HepG2 (cell line): ENCODE results near the gene DDX4. TPM values are rescaled to one million over a fixed set of nuclear protein-coding genes. Genes with fewer than 3 reads are reported as not detected.

Experiments
- ATAC-seq: fragments of 200-7000 bp; cut with Tn5 transposase; 3 replicates; pipeline ENCODE4 v1.9.1; 2020; ENCODE audit warnings: mild to moderate bottlenecking, moderate library complexity
- BruUV-seq: library from RNA; stranded (reverse); fragments of 400-500 nt; replicated peaks from 2 replicates; lab custom pipeline; 2021; lab: Mats Ljungman, UMichigan
- CTCF ChIA-PET: fragments of 300-600 bp; formaldehyde crosslinking; extraction: SDS; loops from one replicate; lab custom pipeline; 2021; ENCODE audit warnings: low total read pairs, inconsistent platforms, low intra/inter-chr PET ratio; lab: Yijun Ruan, JAX
- POLR2A ChIA-PET: fragments of 350-600 bp; sonication (Branson Sonifier 250); formaldehyde crosslinking; loops from one replicate; lab custom pipeline; 2020; ENCODE audit warnings: antibody characterized with exemption, inconsistent platforms; lab: Yijun Ruan, JAX
- DNase-seq: peaks from one replicate; pipeline ENCODE4 v3.0.0-alpha.2; 2015; ENCODE audit warnings: low spot score
- FAIRE-seq: peaks from 3 replicates; lab custom pipeline; 2011; peaks lifted over from hg19 to GRCh38; lab: Jason Lieb, UNC
- H2AFZ ChIP-seq: one replicate; pipeline ENCODE4 v1.6.1; 2011; ENCODE audit warnings: low read length, inconsistent platforms
- H3K27ac ChIP-seq: fragments of 300-600 bp; 3 replicates; pipeline ENCODE4 v1.8.0; 2011; ENCODE audit warnings: mixed run types, mild to moderate bottlenecking, mixed read lengths, low read length, inconsistent platforms; ENCODE audit not compliant: insufficient read depth; ENCODE audit errors: extremely low read length
- H3K27me3 ChIP-seq, 2 experiments: fragments of 200-600 bp in 1 of 2; 2 replicates in 1 of 2; 3 replicates in 1 of 2; pipeline versions ENCODE4 v1.6.0 to v1.8.0; 2011; ENCODE audit warnings: low read length in 2 of 2, mild to moderate bottlenecking in 2 of 2, moderate library complexity in 2 of 2, inconsistent platforms in 1 of 2; ENCODE audit not compliant: insufficient read depth in 2 of 2, control insufficient read depth in 1 of 2
- H3K36me3 ChIP-seq, 2 experiments: fragments of 200-600 bp in 1 of 2; replicated peaks in 1 of 2; 2 replicates in 1 of 2; 3 replicates in 1 of 2; pipeline versions ENCODE4 v1.5.1 to v1.8.0; 2011; ENCODE audit warnings: low read length in 2 of 2, inconsistent platforms in 1 of 2; ENCODE audit not compliant: insufficient read depth in 2 of 2, control insufficient read depth in 1 of 2
- H3K4me1 ChIP-seq: 2 replicates; pipeline ENCODE4 v1.5.1; 2012; ENCODE audit warnings: low read length, inconsistent platforms; ENCODE audit not compliant: insufficient read depth
- H3K4me2 ChIP-seq: 2 replicates; pipeline ENCODE4 v1.6.0; 2011; ENCODE audit warnings: low read depth, low read length, inconsistent platforms
- H3K4me3 ChIP-seq, 3 experiments: fragments of 200-600 bp in 1 of 3; sonication (generic), shearing (Covaris generic) in 1 of 3; replicated peaks in 1 of 3; 2 replicates each; pipeline ENCODE4 v1.5.1; 2011 to 2016; ENCODE audit warnings: low read length in 3 of 3, inconsistent platforms in 2 of 3, low read depth in 2 of 3, mild to moderate bottlenecking in 2 of 3, control low read depth in 1 of 3, mixed read lengths in 1 of 3; ENCODE audit not compliant: insufficient read depth in 1 of 3
- H3K79me2 ChIP-seq: one replicate; pipeline ENCODE4 v1.6.1; 2011; ENCODE audit warnings: low read length, inconsistent platforms; ENCODE audit not compliant: insufficient read depth
- H3K9ac ChIP-seq: 2 replicates; pipeline ENCODE4 v1.6.0; 2011; ENCODE audit warnings: mild to moderate bottlenecking, low read depth, low read length, inconsistent platforms; ENCODE audit not compliant: insufficient read depth
- H3K9me3 ChIP-seq: 2 replicates; pipeline ENCODE4 v1.5.1; 2012; ENCODE audit warnings: mild to moderate bottlenecking, low read length
- H4K20me1 ChIP-seq: 2 replicates; pipeline ENCODE4 v1.6.0; 2011; ENCODE audit warnings: inconsistent platforms, mild to moderate bottlenecking, low read length, moderate library complexity; ENCODE audit not compliant: insufficient read depth
- AHDC1 ChIP-seq: sonication (generic); formaldehyde crosslinking; IDR thresholded peaks from 2 replicates; pipeline ENCODE4 v1.5.1; 2020; ENCODE audit warnings: mild to moderate bottlenecking, missing genetic modification reagents, borderline replicate concordance
- ARID5B ChIP-seq: IDR thresholded peaks from 2 replicates; pipeline ENCODE4 v1.4.0; 2020; ENCODE audit warnings: mild to moderate bottlenecking, missing genetic modification reagents
- EP300 ChIP-seq, 3 experiments: sonication (generic) in 1 of 3; formaldehyde crosslinking in 1 of 3; IDR thresholded peaks; 2 replicates each; pipeline versions ENCODE4 v1.5.1 to v1.6.1; 2011 to 2020; ENCODE audit warnings: low read depth in 2 of 3, low read length in 2 of 3, borderline replicate concordance in 1 of 3, improper control_type of control experiment in 1 of 3, mild to moderate bottlenecking in 1 of 3, missing genetic modification reagents in 1 of 3, moderate library complexity in 1 of 3
- FOXP1 ChIP-seq, 2 experiments: fragments of 450-650 bp in 1 of 2; IDR thresholded peaks; 2 replicates each; pipeline ENCODE4 v1.6.1; 2017 to 2018; ENCODE audit warnings: antibody characterized with exemption in 1 of 2
- HNF4A ChIP-seq: sonication (generic); formaldehyde crosslinking; IDR thresholded peaks from 2 replicates; pipeline ENCODE4 v1.4.0; 2020; ENCODE audit warnings: missing genetic modification reagents
- NCOA2 ChIP-seq: sonication (generic); formaldehyde crosslinking; IDR thresholded peaks from 2 replicates; pipeline ENCODE4 v1.8.0; 2022; ENCODE audit warnings: inconsistent platforms
- WGBS: methylation state at CpG from one replicate; pipeline ENCODE4 v1.1.6; 2017; ENCODE audit warnings: low lambda C conversion rate; 5-methylcytosine and 5-hydroxymethylcytosine counted together
- in situ Hi-C: cut with HindIII; loops from 2 replicates; pipeline ENCODE4 v1.10.0; 2017; ENCODE audit warnings: low pct_unique_long_range_greater_than_20kb; ENCODE audit not compliant: extremely low pct_ligation_motif_present
- intact Hi-C: fragments of 100-400 bp; cut with micrococcal nuclease; formaldehyde crosslinking; loops from one replicate; pipeline ENCODE4 v1.10.0; 2022; ENCODE audit not compliant: unreplicated experiment
- polyA plus RNA-seq, 8 experiments: library from polyadenylated mRNA; depleted of rRNA in 3 of 8; stranded (reverse) in 7 of 8; unstranded in 1 of 8; fragments of >200 nt; fragmentation: Illumina TruSeq in 4 of 8; extraction: Trizol in 4 of 8; gene quantifications; 2 replicates each; pipeline versions ENCODE4 v1.2.1 to v1.2.3, GENCODE V29; 2011 to 2016; ENCODE audit warnings: low read depth in 4 of 8, missing spikeins in 1 of 8, mixed read lengths in 1 of 8; ENCODE audit not compliant: insufficient read depth in 1 of 8
- total RNA-seq, 5 experiments: library from RNA; depleted of rRNA; stranded (reverse); fragments of >200 nt; fragmentation: Illumina TruSeq; extraction: Trizol; gene quantifications; 2 replicates each; pipeline ENCODE4 v1.2.3, GENCODE V29; 2016; ENCODE audit warnings: low read depth in 1 of 5
- TF ChIP-seq, protein P1 (sequence below): sonication (generic); formaldehyde crosslinking; IDR thresholded peaks from 2 replicates; pipeline ENCODE4 v1.4.0; 2020; ENCODE audit warnings: missing genetic modification reagents, mild to moderate bottlenecking, borderline replicate concordance

The DDX4 gene
- total and polyA plus RNA-seq, 2 of the 13 experiments (the other 11 are each of a cell fraction or from before 2014, with no cell fraction given) = 0.05 TPM; not detected in 1

DNA sequence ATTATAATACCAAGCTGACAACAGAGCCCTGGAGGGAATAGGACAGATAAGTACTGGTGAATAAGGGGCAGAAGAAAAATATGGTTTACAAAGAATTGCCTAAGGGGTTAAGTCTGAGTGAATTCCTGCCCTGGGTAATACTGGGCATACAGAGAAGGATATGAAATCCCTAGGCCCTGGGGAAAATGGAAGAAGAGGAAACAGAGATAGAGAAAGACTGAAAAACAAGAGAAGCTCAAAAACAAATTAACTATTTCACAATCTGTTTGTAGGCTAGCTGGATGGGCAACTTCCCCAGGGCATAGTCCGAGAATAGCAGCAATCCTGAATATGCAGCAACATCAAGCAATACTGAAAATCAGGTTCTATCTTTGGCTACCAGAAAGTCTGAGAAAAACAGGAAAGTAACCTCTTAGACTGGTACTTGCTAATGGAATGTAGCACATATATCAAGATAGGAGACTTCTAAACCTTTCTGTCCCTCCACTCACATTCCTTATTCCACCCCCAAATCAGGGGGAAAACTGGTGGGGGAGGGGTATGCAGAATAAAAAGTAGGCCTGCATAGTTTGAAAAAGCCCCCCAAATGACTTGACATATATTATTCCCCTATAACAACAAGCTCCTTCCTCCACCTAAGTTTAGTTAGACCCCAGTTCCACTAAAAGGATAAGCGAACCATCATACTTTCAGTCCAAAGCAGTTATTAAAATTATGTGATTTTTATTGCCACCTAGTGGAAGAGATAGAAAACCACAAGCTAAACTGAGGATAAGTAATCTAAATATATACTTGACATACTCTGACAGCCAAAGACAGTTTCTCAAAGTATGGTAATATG lies 46.4 kb upstream of the DDX4 start:
- no peak overlapping the region for H3K9ac ChIP-seq
- FAIRE-seq = no peak
- H3K9me3 ChIP-seq = no peaks in the 10 kb centered on the region
- in situ Hi-C loops (loop anchor here (5.0 to 10.0 kb wide), 3 partner anchors 284 to 519 kb away; partner anchors contain the start of gene CDC20B), intact Hi-C loops (loop anchor here (1.0 to 5.0 kb wide), 6 partner anchors 144 to 518 kb away; partner anchors contain the start of genes CDC20B and MCIDAS)
- peak overlapping the region; percentile 46 for H3K27ac ChIP-seq
- BruUV-seq = no TSS peak
- H3K4me1 ChIP-seq = peaks cover 32% of the 10 kb centered on the region
- H3K4me3 ChIP-seq = peak overlapping the region in 2 of 3 experiments; percentile 22 to 25; a peak in 2 of 6 replicates
- H3K4me2 ChIP-seq = peak overlapping the region; percentile 58
- ChIA-PET POLR2A (interaction anchor here (0.7 to 1.1 kb wide), 2 partner anchors 324 to 384 kb away, joined by 3 read pairs; partner anchors contain the start of gene MTREX), CTCF (interaction anchor here (0.7 to 1.8 kb wide), 6 partner anchors 284 to 519 kb away, joined by 3 to 5 read pairs (median 4); partner anchors contain the start of gene MCIDAS)
- no peaks in the 10 kb centered on the region; a peak in 1 of 5 replicates for H3K27me3 ChIP-seq
- 37% methylated on average over 2 of the region's 2 CpGs for WGBS
- H2AFZ ChIP-seq = no peak overlapping the region
- H3K79me2 ChIP-seq = no peaks in the 10 kb centered on the region
- peak; percentile 91 for ATAC-seq
- no peaks in the 10 kb centered on the region for H4K20me1 ChIP-seq
- DNase-seq = peak; percentile 63
- H3K36me3 ChIP-seq = no peaks in the 10 kb centered on the region; a peak in 1 of 5 replicates
- TF ChIP-seq HNF4A (peak; percentile 51), FOXP1 (IDR thresholded peaks at IDR 0.05) (no peak), FOXP1 (CRISPR knock-in tag; IDR thresholded peaks at IDR 0.05) (peak; percentile 56; the same call in 1 of the 2 replicates), AHDC1 (CRISPR knock-in tag) (0 out of 2 replicates have a peak, but pooled peaks have one; percentile 33), ARID5B (CRISPR knock-in tag) (peak; percentile 42; the same call in 1 of the 2 replicates), NCOA2 (CRISPR knock-in tag) (peak; percentile 12; the same call in 1 of the 2 replicates), EP300 (IDR thresholded peaks at IDR 0.05; ENCODE audit: low read depth in 2 of 2, low read length in 2 of 2) (peak in 1 of 2 experiments; percentile 36; a peak in 1 of 4 replicates), EP300 (CRISPR knock-in tag; IDR thresholded peaks at IDR 0.05; ENCODE audit: borderline replicate concordance) (no peak)
- TF ChIP-seq, protein P1, sequence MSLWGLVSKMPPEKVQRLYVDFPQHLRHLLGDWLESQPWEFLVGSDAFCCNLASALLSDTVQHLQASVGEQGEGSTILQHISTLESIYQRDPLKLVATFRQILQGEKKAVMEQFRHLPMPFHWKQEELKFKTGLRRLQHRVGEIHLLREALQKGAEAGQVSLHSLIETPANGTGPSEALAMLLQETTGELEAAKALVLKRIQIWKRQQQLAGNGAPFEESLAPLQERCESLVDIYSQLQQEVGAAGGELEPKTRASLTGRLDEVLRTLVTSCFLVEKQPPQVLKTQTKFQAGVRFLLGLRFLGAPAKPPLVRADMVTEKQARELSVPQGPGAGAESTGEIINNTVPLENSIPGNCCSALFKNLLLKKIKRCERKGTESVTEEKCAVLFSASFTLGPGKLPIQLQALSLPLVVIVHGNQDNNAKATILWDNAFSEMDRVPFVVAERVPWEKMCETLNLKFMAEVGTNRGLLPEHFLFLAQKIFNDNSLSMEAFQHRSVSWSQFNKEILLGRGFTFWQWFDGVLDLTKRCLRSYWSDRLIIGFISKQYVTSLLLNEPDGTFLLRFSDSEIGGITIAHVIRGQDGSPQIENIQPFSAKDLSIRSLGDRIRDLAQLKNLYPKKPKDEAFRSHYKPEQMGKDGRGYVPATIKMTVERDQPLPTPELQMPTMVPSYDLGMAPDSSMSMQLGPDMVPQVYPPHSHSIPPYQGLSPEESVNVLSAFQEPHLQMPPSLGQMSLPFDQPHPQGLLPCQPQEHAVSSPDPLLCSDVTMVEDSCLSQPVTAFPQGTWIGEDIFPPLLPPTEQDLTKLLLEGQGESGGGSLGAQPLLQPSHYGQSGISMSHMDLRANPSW (CRISPR knock-in tag) = 0 out of 2 replicates have a peak, but pooled peaks have one; percentile 70
